GM12892 (cell line): Measurements from ENCODE around the gene CTSK.

Experiments used
- POLR2A ChIP-seq: IDR thresholded peaks from 2 replicates; pipeline ENCODE4 v1.6.1; 2011; ENCODE audit warnings: low read depth, low read length, control low read depth
- POLR2AphosphoS5 ChIP-seq: IDR thresholded peaks from 2 replicates; pipeline ENCODE4 v1.6.1; 2011; ENCODE audit warnings: low read depth, low read length, control low read depth
- TAF1 ChIP-seq: IDR thresholded peaks from 2 replicates; pipeline ENCODE4 v1.6.1; 2011; ENCODE audit warnings: low read depth, mild to moderate bottlenecking, control low read depth, low read length, borderline replicate concordance

GRCh38 chr1:150787455-150787854, 20.6 kb downstream of the CTSK start:
- TF ChIP-seq POLR2A = no peak
- no peak for TF ChIP-seq TAF1
- TF ChIP-seq POLR2AphosphoS5 = no peak
